GM19193 (cell line): Measurements from ENCODE around the gene CDC42BPB.

Experiments used
- POLR2A ChIP-seq: IDR thresholded peaks from 4 replicates; pipeline ENCODE4 v1.6.1; 2011; ENCODE audit not compliant: insufficient read depth, insufficient read length; ENCODE audit errors: extremely low read depth

CDC42BPB gene

DNA sequence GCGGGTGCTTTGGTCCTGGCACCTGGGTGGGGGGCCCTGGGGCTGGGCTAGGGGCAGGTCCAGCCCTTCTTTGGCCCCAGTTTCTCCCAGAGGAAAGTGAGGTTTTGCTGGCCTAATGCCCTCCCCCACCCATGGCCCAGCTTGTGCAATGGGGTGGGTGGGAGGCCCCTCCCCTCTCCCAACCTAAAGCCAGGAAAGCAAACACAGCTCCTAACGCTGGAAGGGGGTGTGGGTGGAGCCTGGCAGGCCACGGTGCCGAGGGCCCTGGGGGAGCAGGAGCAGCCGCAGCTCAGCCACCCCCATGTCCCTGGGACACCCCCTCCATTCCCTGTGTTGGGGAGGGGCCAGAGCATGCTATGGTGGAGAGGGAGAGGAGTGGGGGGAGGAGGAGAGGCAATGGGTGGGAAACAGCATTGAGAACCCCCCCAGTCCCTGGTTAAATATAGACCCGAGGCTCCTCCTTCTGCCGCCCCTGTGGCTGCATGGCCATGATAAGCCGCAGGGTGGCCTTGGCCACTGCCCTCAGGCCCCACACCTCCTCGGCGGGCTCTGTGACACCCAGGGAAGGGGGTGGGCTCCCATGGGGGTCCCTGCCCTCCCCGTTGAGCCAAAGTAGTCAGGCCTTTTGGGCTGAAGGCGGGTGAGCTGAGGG lies 41.9 kb upstream of the CDC42BPB start:
- TF ChIP-seq POLR2A = no peak

DNA sequence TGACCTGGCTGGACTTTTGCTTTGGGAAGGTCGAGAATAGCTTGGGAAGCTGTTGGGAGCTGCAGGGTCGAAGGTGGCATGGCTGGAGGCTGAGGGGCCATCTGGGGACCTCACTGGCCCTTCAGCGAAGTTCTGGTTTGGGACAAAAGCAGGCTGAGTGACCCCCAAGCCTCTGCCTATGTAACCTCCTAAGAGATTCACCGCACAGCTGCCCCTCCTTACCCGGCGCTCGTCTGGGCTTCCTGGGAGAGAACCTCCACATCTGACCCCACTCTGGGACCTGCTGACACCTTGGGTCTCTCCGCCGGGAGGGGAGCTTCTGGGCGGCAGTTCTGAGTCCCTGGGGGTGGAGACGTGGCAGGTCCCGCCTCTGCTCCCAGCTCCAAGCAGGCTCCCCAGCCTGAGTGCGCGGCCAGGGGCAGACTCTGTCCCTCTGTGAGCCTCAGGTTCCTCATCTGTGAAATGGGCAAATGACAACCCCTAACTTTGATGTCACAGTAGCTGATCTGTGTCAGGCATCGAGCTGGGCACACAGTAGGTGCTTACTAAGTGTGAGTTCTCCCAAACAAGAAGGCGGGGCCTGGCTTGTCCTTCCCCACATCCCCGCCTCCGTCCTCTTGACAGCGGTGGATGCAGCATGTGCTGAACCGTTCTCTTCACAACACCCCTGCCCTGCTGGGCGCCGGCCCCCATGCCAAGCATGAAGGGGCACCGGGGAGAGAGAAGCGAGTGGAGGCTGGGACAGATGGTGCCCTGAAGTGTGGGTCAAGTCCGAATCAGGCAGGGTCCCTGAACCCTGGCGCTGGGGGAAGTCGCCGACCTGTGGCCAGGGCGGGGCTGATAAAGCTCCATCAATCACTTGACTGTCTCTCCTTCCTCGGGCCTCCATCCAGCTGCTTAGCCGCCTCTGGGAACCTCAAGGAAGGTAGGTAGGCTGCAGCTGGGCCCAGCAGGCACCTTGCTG lies 40.9 kb upstream of the CDC42BPB start:
- TF ChIP-seq POLR2A = no peak

DNA sequence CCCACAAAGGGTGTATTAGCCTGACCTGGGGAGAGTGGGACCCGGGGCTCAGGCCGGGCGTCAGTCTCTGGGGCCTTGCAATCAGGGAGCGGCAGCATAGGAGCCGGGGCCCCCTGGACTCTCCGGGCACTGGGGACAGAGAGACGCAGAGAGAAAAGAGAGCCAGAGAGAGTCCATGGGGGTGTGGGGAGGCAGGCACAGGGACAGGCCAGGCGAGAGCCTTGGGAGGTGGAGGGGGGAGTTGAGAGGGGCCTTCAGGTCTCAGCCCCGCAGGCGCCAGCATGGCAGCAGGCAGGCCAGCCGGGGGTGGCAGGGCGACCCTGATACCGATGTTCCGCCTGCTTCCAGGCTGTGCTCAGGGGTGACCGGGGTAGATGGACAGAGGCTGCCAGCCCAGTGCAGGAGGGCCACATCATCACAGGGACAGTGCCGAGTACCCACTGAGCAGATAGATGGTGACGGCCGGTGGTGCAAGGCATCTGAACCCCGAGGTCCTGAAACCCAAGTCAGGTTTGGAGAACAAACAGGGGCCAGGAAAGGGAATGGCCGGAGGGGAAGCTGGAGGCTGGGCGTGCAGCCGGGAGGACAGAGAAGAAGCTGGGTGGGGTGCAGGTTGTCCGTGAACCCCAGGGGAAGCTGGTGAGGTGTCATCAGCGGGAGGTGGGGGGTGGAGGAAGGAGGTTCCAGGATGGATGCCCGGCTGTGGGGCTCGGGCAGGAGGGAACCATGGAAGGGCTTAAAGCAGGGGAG lies 40.1 kb upstream of the CDC42BPB start:
- no peak for TF ChIP-seq POLR2A

DNA sequence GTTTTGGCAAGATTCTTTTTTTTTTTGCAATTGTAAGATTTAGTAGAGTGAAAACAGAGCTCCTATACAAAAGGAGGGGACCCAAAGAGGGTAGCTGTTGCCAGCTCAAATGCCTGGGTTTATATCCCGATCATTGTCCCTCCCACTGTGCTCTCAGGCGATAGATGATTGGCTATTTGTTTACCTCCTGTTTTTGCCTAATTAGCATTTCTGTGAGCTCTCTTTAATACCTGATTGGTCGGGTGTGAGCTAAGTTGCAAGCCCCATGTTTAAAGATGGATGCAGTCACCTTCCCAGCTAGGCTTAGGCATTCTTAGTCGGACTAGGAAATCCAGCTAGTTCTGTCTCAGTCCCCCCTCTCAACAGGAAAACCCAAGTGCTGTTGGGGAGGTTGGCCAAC lies 39.0 kb upstream of the CDC42BPB start:
- no peak for TF ChIP-seq POLR2A

DNA sequence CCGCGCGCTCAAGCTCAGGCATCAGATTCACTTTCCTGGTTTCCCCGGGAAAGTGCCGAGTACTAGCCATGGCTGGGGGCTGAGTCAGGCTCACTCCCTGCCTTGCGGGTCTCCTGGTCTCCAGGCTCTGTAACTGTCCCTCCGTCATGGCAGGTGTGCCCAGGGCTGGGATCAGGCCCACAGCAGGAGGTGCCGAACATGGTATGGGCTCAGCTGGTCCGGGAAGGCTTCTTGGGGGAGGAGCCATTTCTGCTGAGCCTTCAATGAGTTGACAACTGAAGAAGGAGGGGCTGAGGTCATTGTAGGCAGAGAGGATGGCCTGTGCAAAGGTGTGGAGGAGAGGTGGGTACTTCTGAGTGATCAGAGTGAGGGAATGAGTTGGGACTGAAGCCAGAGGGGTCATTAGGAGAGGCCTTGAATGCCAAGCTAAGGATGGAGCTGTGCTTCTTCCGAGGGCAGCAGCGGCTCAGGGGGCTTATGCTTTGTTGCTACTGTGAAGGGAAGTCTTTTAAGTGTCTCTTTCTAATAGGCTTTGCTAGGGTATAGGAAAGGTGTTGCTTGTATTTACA lies 37.9 kb upstream of the CDC42BPB start:
- TF ChIP-seq POLR2A = no peak

DNA sequence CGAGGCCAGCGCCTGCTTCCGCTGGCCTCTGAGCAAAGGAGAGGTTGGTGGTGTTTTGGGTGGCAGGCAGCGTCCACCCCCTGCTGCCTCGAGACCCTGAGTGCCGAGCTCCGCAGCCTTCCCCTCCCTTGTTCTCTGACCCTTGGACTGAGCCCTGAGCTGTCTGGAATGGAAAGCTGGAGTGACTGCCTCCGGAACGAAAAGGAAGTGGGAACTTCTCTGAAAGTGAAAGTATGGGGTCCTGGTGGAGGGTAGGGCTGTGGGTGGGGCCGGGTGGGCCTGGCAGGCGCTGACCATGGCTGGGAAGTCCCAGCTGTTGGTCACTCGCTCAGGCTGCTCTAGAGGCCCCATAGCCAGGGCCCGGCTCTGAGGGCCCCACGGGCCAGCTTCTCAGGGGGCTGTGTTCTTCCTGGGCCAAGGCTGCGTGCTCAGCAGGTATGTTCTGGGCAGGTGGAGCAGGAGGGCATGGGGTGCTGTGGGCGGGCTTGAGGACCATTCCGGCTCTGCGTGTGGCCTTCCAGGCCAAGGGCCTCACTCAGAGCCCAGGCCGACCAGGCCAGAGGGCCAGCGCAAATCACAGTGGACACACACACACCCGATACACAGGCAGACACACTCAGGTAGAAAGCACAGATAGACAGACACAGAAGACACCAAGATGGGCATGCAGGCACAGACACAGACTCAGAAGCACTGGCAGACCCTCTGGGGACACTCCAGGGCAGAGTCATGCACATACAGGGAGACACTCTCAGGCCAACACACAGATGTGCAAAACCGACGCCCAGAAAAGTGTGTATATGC lies 37.3 kb upstream of the CDC42BPB start, which contains the start of gene EXOC3L4:
Gene EXOC3L4 (plus strand): TSS at position 320 of the 804 bp plus-strand sequence. CDS start 5,495 bp downstream, outside the sequence.
- TF ChIP-seq POLR2A = no peak

DNA sequence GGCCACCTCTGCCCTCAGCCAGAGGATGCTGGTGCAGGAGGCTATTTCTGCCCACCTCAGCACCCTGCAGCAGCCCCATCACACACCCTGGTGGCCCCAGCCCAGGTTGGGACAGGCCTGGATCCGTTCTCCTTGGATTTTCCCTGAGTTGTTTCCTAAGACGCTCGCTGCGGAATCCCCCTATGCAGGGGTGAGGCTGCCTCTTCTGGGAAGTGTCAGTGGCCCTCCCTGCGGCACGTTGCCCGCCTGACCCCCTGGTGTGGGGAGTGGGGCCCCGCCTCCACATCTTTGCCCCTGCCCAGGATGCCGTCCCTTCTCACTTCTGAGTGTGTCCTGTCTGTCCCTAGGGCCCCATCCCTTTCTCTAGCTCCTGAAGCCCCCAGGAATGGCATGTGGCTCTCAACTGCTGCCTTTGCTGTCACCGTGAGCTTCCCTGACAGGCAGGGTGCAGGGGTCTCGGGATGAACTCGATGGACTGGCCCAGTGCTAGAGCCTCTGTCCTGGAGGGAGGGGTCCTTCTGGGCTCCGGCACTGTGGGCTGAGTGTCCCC lies 36.6 kb upstream of the CDC42BPB start:
- TF ChIP-seq POLR2A = no peak

DNA sequence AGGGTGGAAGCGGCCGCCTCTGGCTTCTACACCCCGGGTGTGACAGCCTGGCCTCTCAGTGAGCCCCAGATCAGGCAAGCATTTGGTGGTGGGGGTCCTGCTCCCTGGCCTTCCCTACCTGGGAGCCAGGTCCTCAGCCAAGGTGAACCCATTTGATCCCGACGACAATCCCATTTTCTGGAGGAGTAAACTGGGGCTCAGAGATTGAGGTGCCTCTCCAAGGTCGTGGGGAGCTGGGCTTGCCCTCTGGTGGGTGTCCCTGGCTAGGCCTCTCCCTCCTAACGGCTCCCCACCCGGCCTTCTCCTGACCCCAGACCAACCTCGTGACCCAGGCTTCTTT lies 34.5 kb upstream of the CDC42BPB start:
- TF ChIP-seq POLR2A = no peak

DNA sequence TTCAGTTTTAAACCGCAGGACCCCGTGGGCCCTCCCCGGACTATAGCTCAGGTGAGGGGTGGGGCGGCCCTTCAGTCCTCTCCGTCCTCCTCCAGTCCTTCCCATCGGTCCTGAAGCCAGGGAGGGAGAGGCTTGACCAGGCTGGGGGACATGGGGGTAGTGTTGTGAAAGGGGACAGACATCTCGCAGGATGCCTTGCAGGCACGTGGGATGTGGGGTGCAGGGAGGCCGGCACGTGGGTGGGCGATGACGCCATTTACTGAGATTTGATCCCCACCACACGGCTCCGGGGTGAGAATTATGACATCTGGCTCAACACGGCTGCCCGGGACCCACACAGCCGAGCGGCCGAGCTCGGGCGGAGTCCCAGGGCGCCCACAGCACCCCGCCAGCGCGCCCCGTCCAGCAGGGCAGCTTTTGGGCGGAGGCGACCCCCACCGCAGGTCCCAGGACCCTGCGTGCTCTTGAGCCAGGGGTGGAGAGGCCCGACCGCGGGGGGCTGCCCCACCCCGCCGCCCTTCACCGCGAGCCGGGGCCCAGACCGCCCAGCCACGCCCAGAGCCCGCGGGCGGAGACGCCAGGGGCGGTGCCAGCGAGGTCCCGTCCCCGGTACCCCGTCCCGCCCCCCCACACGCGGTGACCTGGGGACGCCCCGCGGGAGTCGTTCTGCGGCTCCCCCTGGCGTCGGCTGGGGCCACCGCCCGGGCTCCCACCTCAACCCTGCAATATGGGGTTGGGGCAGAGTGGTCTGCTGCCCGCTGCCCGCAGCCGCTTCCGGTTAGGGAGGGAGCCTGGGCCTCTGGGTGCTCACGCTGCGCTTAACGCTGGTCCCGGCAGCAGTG lies 33.9 kb upstream of the CDC42BPB start:
- TF ChIP-seq POLR2A = no peak

DNA sequence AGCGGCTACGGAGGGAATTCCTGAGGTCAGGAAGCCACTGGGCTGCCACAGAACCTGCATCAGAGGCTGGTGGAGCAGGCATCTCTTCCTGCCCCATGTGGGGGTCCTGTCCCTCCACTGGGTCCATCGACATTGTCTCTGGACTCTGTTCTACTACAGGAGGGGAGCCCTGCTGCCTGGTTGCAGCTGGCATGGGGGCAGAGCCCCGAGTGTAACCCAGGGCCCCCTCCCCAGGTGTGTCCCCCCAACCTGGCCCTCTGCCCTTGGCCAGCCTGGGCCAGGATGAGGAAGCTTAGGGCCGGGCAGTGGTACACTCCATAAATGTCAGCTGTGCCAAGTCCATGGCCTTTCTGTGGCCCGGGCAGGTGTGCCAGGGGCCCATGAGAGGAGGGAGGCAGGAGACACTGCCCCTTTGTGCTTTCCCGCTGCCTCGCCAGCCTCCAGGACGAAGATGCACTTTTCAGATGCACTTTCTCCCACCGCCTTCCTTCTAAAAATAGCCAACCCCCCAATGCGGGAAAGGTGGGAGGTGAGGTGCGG lies 33.2 kb upstream of the CDC42BPB start:
- TF ChIP-seq POLR2A = no peak

DNA sequence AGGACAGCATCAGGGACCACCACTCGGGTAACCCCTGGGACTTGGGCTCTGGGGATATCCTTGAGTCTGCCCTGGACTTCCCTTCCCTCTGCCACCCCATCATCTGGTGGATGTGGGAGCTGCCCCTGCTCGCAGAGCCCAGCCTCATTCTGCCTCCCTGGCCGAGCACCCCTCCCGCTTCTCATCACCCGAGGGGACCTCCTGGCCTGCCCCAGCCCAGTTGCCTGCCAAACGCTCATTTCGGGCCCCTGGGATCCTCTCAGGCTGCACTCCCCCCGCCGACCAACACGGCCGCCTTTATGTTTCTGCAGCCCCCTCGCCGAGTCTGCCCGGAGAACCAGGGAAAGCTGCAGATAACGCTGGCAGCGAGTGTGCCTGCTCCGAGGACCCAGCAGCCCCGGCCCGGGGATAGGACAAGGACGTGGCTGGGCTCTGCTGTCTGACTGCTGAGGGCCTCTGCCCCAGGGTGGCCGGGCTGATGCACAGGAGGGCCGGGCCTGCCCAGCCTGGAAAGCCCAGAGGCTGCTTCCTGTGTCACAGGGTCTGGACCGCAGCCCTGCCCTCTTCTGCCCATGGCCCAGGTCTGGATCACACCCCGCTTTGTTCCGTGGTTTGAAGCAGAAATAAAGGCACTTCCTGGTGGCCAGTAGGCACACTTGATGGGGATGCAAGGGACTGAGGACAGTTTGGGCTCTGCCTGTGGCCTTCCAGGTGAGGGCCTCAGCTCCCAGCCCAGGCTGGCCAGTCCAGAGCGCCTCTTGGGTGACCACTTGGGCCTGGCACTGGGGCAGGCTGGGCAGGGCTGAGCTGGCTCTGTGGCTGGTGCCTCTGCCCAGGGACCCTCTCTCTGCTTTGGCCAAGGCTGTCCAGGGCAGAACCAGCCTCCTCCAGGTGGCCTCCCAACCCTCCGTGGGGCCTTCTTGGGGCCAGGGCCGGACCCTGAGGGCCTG lies 32.3 kb upstream of the CDC42BPB start:
- TF ChIP-seq POLR2A = no peak

DNA sequence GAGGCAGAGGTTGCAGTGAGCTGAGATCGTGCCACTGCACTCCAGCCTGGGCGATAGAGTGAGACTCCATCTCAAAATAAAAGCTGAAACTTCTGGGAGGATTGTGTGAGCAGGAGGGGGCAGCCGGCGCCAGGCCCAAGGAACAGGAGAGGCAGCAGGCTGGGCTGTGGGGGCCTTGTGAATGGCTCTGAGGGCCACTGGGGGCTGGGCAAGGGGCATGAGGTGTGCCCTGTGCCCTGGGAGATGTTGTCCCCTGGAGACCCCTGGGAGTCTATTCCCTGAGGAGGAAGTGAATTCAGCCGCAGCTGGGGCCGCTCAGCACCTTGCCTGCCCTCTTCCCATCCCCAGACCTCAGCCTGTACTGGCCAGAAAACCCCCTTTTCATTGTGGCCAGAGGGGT lies 31.6 kb upstream of the CDC42BPB start:
- no peak for TF ChIP-seq POLR2A
